ENCODE results near the gene RPLP1.

RPLP1 gene

GRCh38 chr15:69498987-69499386, 46.4 kb downstream of the RPLP1 start:
- DNase-seq (ENCODE audit: low read depth in 1 of 2, low spot score in 1 of 2) = no peak
- no peak for TF ChIP-seq JUND (IDR thresholded peaks at IDR 0.05; ENCODE audit: low read depth)
- in situ Hi-C loops (cut with HindIII; ENCODE audit: low pct_unique_long_range_greater_than_20kb, low sequenced_read_pairs) = no loop called here

GRCh38 chr15:69499521-69500211, 47.0 kb downstream of the RPLP1 start:
- no peak for DNase-seq (ENCODE audit: low read depth in 1 of 2, low spot score in 1 of 2)
- in situ Hi-C loops (cut with HindIII; ENCODE audit: low pct_unique_long_range_greater_than_20kb, low sequenced_read_pairs) = no loop called here
- TF ChIP-seq JUND (IDR thresholded peaks at IDR 0.05; ENCODE audit: low read depth) = no peak

- TF ChIP-seq JUND (IDR thresholded peaks at IDR 0.05; ENCODE audit: low read depth) = no peak
- DNase-seq (ENCODE audit: low read depth in 1 of 2, low spot score in 1 of 2) = no peak
- in situ Hi-C loops (cut with HindIII; ENCODE audit: low pct_unique_long_range_greater_than_20kb, low sequenced_read_pairs) = no loop called here
Observed at GRCh38 chr15:69500339-69500738, 47.7 kb downstream of the RPLP1 start.

GRCh38 chr15:69501456-69501855, 48.8 kb downstream of the RPLP1 start:
- in situ Hi-C loops (cut with HindIII; ENCODE audit: low pct_unique_long_range_greater_than_20kb, low sequenced_read_pairs) = no loop called here
- DNase-seq (ENCODE audit: low read depth in 1 of 2, low spot score in 1 of 2) = no peak

GRCh38 chr15:69502470-69503045, 49.9 kb downstream of the RPLP1 start:
- in situ Hi-C loops (cut with HindIII; ENCODE audit: low pct_unique_long_range_greater_than_20kb, low sequenced_read_pairs) = no loop called here
- TF ChIP-seq JUND (IDR thresholded peaks at IDR 0.05; ENCODE audit: low read depth) = no peak
- DNase-seq (ENCODE audit: low read depth in 1 of 2, low spot score in 1 of 2) = no peak

More at GRCh38 chr15:69501456-69501855, 48.8 kb downstream of the RPLP1 start:
- TF ChIP-seq JUND (IDR thresholded peaks at IDR 0.05; ENCODE audit: low read depth) = no peak

- no peak for TF ChIP-seq JUND (IDR thresholded peaks at IDR 0.05; ENCODE audit: low read depth)
- in situ Hi-C loops (cut with HindIII; ENCODE audit: low pct_unique_long_range_greater_than_20kb, low sequenced_read_pairs) = no loop called here
Observed at GRCh38 chr15:69504352-69505040, 51.9 kb downstream of the RPLP1 start.

More at GRCh38 chr15:69504352-69505040, 51.9 kb downstream of the RPLP1 start:
- DNase-seq (ENCODE audit: low read depth in 1 of 2, low spot score in 1 of 2) = no peak

All from T47D (cell line).